Measurements from ENCODE around the gene TTLL9.

The TTLL9 gene

GRCh38 chr20:31837896-31838397, 32.5 kb upstream of the TTLL9 start:
- DNase-seq, result peak; percentile 34

DNA sequence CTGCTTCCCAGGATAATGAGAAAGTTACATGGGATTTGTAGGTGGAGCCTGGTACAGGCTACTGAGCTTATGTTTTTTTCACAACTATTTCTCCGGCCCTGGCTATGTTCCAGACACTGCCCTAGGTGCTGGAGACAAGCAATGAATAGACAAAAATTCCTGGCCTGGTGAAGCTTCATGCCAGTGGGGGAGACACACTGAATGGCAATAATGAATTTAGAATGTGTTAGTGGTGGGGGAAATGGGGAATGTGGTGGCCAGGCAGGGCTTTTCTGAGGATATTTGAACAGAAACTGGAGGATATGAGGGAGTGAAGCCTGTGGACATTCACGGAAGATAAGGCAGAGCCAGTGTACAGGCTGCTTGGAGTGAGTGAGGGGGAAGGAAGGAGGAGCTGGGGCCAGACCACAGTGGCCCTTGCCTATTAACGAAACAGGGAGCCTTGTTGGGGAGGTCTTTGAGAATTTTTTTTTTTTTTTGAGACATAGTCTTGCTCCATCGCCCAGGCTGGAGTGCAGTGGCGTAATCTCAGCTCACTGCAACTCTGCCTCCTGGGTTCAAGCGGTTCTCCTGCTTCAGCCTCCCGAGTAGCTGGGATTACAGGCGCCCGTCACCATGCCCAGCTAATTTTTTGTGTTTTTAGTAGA, 31.7 kb upstream of the TTLL9 start:
- peak; percentile 84 for DNase-seq

DNA sequence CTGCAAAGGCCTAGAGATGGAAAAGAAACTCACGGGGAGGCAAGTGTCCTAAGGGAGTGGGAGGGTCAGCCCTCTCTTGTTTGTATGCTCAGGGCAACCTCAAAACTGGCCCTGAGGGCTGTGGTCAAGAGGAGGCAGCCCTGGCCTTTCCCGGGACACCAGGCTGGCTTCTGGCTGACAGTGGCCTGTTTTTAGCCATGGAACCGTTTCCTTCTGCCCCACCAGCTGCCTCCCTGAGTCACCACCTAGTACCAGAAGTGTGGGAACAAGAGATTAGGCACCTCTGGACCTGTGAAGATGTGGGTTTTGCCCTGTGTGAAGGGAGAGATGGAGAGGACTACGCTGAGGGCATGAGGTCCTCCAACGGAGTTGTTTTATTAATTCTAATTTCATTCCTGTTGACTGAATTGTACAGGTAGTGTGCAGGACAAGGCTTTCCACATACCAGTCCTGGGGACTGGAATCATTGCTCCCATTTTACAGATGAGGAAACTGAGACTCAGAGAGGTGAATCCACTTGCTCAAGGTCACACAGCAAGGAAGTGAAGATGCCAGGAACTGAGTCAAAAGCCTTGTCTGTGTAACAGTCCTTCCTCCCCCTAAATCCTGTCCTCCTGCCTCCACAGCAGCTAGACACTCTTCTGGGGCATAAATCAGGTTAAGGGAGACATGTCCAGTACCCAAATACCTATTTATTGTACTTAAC, 30.5 kb upstream of the TTLL9 start:
- DNase-seq, result no peak

GRCh38 chr20:31840906-31841816, 29.3 kb upstream of the TTLL9 start:
- DNase-seq, result no peak

GRCh38 chr20:31841928-31842327, 28.5 kb upstream of the TTLL9 start:
- peak; percentile 90 for DNase-seq

GRCh38 chr20:31842471-31843157, 27.8 kb upstream of the TTLL9 start:
- DNase-seq, result peak; percentile 79

- DNase-seq, result no peak
These were observed 27.1 kb upstream of the TTLL9 start for GRCh38 chr20:31843288-31843687.

DNA sequence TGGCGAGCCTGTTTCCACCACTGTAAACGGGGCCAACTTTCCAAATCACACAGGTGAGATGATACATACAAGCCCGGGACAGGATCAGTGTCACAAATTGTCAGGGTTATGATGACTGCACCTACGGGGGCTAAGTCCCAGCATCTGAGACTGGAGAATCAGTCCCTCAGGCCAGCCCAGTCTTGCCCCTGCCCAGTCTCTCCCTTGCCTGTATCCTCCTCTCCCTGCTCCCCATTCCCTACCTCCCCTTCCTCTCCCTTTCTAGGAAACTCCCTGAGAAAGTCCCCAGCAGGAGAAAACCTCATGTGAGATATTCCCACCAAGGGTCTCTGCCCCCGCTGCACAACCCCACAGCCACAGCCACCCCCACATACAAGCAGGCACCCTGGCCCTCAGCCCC, 26.6 kb upstream of the TTLL9 start:
- DNase-seq, result no peak

- no peak for DNase-seq
These were observed 25.6 kb upstream of the TTLL9 start for GRCh38 chr20:31844737-31845299.

DNA sequence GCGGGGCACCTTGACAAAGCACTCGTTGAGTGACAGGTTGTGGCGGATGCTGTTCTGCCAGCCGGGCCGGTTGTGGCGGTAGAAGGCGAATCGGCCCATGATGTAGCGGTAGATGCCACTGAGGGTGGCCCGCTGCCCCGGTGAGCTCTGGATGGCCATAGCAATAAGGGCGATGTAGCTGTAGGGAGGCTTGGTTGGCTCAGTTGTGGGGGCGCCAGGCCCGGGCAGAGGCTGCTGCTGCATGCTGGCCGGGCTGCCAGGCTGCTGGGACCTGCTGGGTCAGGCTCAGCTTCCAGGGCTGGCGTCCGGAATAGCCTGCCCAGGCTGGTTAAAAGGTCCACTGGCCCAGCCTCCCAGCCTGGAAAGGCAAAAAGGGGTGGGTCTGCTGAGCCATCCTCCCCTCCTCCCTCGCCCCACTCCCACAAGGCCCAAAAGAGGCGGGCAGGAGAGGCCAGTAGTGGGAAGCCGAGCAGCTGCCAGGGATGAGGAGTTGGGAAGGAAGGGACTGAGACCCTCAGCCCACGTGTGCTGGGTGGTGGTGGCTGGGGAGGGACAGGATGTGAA, 25.1 kb upstream of the TTLL9 start, which contains the start of gene FOXS1:
Gene FOXS1, minus strand, starts transcription at position 305 of the 564 bp plus-strand sequence. Its CDS starts 62 bp downstream, at position 243.
- DNase-seq, result peak; percentile 25

GRCh38 chr20:31846793-31847138, 23.7 kb upstream of the TTLL9 start:
- DNase-seq, result no peak

DNA sequence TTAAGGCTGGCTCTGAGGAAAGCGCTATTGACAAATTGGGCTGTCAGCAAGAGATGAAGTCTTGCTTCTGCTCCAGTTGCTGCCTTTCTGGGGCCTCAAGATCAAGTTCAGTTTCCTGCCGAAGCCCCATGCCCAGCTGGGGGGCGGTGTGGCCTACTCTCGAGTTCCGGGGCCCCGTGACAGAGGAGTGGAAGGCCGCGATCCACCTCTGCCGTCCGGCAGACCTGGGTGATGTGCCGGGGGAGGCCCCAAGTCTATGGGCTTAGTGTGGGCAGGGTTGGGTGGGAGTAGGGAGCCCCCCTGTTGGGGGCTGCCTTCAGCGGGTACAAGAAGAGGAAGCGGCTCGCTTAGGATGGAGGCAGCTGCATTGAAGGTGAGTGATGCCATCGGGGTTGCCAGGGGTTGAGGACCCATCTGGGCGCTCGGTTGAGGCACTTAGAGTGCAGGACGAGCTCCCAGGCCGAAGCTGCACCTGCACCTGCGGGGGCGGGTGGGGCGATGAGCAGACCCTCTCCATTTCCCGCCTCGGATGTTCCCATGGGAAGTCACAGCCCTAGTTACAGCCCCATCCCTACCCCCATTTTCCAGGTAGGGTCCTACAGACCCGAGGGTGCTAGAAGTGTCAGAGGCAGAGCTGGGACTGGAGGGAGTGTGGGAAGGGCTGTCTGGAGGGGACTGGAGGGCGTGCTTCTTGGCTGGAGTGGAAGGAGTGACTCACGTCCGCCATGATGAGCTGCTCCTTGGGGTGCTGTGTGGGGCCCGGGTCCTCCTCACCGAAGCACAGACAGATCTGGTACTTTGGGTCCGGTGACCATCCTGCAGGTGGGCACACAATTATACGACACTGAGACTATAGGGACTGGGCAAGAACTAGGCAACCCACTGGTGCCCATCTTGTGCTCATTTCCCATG, 22.1 kb upstream of the TTLL9 start:
- no peak for DNase-seq

DNA sequence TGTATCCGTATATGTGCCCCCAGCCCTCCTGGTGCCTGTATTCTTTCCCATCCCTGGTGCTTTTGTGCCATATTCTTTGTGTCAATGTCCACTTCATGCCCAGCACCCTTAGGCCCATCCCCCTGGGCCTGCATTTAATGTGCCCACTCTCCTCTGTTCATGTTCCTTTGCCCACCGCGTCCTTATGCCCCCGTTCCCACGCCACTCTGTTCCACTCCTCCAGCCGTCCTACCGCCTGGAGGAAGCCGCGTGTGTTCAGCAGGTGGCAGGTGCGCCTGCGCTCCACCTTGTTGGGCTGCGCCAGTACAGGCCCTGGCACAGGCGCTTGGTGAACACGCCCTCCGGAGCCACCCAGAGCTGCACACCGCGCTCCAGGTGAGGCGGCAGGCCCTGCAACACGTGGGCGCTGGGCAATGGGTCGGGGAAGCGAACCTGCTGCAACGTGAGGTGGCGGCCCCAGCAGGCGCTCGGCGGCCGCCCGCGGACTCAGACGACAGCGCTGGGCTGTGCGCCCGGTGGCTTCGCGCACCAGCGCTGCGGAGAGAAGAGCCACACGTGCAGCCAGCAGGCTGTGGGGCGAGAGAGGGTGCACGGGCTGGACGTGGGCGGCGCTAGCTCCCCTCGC, 21.0 kb upstream of the TTLL9 start:
- DNase-seq, result no peak

DNA sequence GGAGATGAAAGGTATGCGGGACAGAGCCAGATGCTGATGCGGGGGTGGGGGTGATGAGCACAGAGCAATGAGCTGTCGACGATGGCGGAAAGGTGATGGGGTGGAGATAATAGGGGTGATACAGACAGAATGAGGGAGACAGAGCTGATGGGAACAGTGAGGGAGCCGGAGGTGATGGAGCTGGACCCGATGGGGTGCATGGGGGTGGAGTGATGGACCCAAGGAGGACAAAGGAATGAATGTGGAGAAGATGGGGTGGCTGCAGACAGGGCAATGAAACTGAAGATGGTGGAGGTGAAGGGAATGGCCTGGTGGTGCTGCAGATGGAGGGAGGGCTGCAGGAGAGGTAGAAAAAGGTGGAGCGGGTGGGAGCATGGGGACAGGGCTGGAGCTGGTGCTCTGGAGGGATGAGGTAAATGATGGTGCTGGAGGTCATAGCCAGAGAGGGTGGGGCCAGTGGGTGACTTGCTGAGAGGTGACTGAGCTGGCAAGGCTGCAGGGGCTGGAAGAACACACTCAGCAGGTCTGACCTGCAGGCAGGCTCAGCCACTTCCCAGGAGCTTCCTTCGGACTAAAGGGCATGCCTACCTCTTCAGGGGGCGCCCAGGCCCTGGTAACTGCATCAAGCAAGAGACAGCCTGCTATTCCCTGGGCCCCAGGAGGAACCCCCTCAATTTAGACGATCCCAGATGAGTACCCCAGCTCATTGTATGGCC, 19.0 kb upstream of the TTLL9 start:
- no peak for DNase-seq

DNA sequence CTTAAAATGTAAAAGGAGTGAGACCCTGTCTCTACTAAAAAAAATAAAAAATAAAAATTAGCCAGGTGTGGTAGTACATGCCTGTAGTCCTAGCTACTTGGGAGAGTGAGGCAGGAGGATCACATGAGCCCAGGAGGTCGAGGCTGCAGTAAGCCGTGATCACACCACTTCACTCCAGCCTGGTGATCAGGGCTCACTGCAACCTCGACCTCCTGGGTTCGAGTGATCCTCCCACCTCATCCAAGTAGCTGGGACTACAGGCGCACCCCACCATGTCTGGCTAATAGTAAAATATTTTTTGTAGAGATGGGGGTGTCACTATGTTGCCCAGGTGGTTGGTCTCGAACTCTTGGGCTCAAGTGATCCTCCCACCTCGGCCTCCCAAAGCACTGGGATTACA, 17.0 kb upstream of the TTLL9 start:
- DNase-seq, result no peak

GRCh38 chr20:31856516-31856915, 13.9 kb upstream of the TTLL9 start:
- DNase-seq, result no peak

GRCh38 chr20:31857861-31858759, 12.3 kb upstream of the TTLL9 start:
- DNase-seq, result no peak

GRCh38 chr20:31858760-31859083, 11.7 kb upstream of the TTLL9 start:
- no peak for DNase-seq
